ENCODE data around the gene PROX1. TPM values are rescaled to one million over a fixed set of nuclear protein-coding genes. Genes with fewer than 3 reads are reported as not detected.

Gene PROX1
- total and polyA plus RNA-seq, 2 donors (not counting 1 experiment from before 2014, with no cell fraction given), result 0.24 to 3.8 TPM

GRCh38 chr1:213979751-213980586, 7.8 kb upstream of the PROX1 start:
- Histone ChIP-seq H3K79me2 (ENCODE audit: control insufficient read depth, insufficient read depth, low read length) (no peaks in the 10 kb centered on the region), H4K20me1 (ENCODE audit: control insufficient read depth, insufficient read depth, low read length, poor library complexity, severe bottlenecking) (no peaks in the 10 kb centered on the region), H3K27me3 (replicated peaks in 1 of 4; ENCODE audit: control extremely low read depth in 1 of 4, control insufficient read depth in 3 of 4, insufficient read depth in 4 of 4, low read length in 3 of 4) (peaks cover 0 to 60% (median 38%) of the 10 kb centered on the region in 4 experiments), H3K9ac (ENCODE audit: low read length) (no peak overlapping the region), H3K4me1 (ENCODE audit: control insufficient read depth in 2 of 2, insufficient read depth in 2 of 2, low read length in 2 of 2) (peaks cover 0 to 2% of the 10 kb centered on the region in 2 donors), H3K9me3 (ENCODE audit: control extremely low read depth in 1 of 3, control insufficient read depth in 2 of 3, insufficient read depth in 1 of 3, low read length in 2 of 3) (peaks cover 0 to 19% (median 1%) of the 10 kb centered on the region in 3 donors), H2AFZ (ENCODE audit: insufficient read depth, low read depth, low read length, poor library complexity, severe bottlenecking) (no peak overlapping the region), H3K27ac (ENCODE audit: low read length in 2 of 2) (no peak overlapping the region), H3K4me3 (ENCODE audit: control extremely low read depth in 1 of 5, extremely low read depth in 1 of 5, insufficient read depth in 1 of 5, low read depth in 2 of 5, low read length in 4 of 5) (no peak overlapping the region), H3K36me3 (replicated peaks in 1 of 2; ENCODE audit: control extremely low read depth in 1 of 2, control insufficient read depth in 1 of 2, extremely low read depth in 1 of 2, insufficient read depth in 2 of 2, low read length in 1 of 2) (no peaks in the 10 kb centered on the region), H3K4me2 (replicated peaks; ENCODE audit: low read depth, low read length, poor library complexity, severe bottlenecking) (no peak overlapping the region)
- no peak overlapping the region for H3K4me3 Mint-ChIP-seq
- DNase-seq (no peak), ATAC-seq (ENCODE audit: low read depth) (no peak)
- WGBS (ENCODE audit: insufficient coverage), result 8% methylated on average over 41 of the region's 48 CpGs
- intact Hi-C loops (cut with micrococcal nuclease), result no loop called here
- peaks cover 3% of the 10 kb centered on the region for H3K4me1 Mint-ChIP-seq
- H3K27me3 Mint-ChIP-seq, result peaks cover 65% of the 10 kb centered on the region
- ChIA-PET CTCF (no interaction called here), POLR2A (no interaction called here)
- H3K27ac Mint-ChIP-seq, result no peak overlapping the region
- H3K9me3 Mint-ChIP-seq (ENCODE audit: insufficient read depth), result peaks cover 1% of the 10 kb centered on the region
- no peak for TF ChIP-seq EZH2 (IDR thresholded peaks at IDR 0.05; ENCODE audit: borderline replicate concordance, insufficient read depth, low read depth, low read length, poor library complexity, severe bottlenecking)
- TF ChIP-seq, protein P1, sequence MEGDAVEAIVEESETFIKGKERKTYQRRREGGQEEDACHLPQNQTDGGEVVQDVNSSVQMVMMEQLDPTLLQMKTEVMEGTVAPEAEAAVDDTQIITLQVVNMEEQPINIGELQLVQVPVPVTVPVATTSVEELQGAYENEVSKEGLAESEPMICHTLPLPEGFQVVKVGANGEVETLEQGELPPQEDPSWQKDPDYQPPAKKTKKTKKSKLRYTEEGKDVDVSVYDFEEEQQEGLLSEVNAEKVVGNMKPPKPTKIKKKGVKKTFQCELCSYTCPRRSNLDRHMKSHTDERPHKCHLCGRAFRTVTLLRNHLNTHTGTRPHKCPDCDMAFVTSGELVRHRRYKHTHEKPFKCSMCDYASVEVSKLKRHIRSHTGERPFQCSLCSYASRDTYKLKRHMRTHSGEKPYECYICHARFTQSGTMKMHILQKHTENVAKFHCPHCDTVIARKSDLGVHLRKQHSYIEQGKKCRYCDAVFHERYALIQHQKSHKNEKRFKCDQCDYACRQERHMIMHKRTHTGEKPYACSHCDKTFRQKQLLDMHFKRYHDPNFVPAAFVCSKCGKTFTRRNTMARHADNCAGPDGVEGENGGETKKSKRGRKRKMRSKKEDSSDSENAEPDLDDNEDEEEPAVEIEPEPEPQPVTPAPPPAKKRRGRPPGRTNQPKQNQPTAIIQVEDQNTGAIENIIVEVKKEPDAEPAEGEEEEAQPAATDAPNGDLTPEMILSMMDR (IDR thresholded peaks at IDR 0.05), result no peak

DNA sequence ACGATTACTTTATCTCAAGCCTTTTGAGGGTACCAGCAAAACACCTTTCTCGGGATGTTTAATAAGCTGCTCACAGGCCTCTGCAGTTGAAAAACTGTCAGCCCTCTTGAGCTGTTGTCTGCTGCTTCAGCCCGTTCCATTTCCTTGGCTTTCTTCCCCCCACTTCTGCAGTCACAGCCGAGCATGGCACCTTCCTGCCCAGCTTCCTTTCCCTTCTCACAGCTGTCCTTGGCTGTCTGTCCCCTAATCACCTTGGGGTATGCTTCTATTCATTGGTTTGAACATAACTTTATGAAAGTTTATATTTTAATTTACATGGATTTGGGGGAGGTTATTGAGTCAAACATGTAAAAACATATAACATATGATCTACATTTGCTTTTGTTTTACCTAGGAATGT, 6.9 kb upstream of the PROX1 start:
- CTCF ChIA-PET, result no interaction called here
- H3K27me3 Mint-ChIP-seq, result peaks cover 64% of the 10 kb centered on the region

More for the DNA sequence above, 6.9 kb upstream of the PROX1 start:
- no peaks in the 10 kb centered on the region for H3K79me2 ChIP-seq (ENCODE audit: control insufficient read depth, insufficient read depth, low read length)
- H3K27ac ChIP-seq (ENCODE audit: low read length in 2 of 2), result no peak overlapping the region
- no peak overlapping the region for H3K4me3 ChIP-seq (ENCODE audit: control extremely low read depth in 1 of 5, extremely low read depth in 1 of 5, insufficient read depth in 1 of 5, low read depth in 2 of 5, low read length in 4 of 5)
- H4K20me1 ChIP-seq (ENCODE audit: control insufficient read depth, insufficient read depth, low read length, poor library complexity, severe bottlenecking), result no peaks in the 10 kb centered on the region
- peaks cover 0 to 8% of the 10 kb centered on the region in 2 donors for H3K4me1 ChIP-seq (ENCODE audit: control insufficient read depth in 2 of 2, insufficient read depth in 2 of 2, low read length in 2 of 2)
- DNase-seq (no peak), ATAC-seq (ENCODE audit: low read depth) (no peak)
- intact Hi-C loops (cut with micrococcal nuclease), result no loop called here
- H3K4me2 ChIP-seq (replicated peaks; ENCODE audit: low read depth, low read length, poor library complexity, severe bottlenecking), result no peak overlapping the region
- H3K36me3 ChIP-seq (replicated peaks in 1 of 2; ENCODE audit: control extremely low read depth in 1 of 2, control insufficient read depth in 1 of 2, extremely low read depth in 1 of 2, insufficient read depth in 2 of 2, low read length in 1 of 2), result no peaks in the 10 kb centered on the region
- no peak overlapping the region for H3K9ac ChIP-seq (ENCODE audit: low read length)
- POLR2A ChIA-PET, result no interaction called here
- H3K27me3 ChIP-seq (replicated peaks in 1 of 4; ENCODE audit: control extremely low read depth in 1 of 4, control insufficient read depth in 3 of 4, insufficient read depth in 4 of 4, low read length in 3 of 4), result peaks cover 0 to 70% (median 43%) of the 10 kb centered on the region in 4 experiments
- peaks cover 1 to 26% (median 3%) of the 10 kb centered on the region in 3 donors for H3K9me3 ChIP-seq (ENCODE audit: control extremely low read depth in 1 of 3, control insufficient read depth in 2 of 3, insufficient read depth in 1 of 3, low read length in 2 of 3)
- H3K4me1 Mint-ChIP-seq, result peaks cover 6% of the 10 kb centered on the region
- peaks cover 2% of the 10 kb centered on the region for H3K9me3 Mint-ChIP-seq (ENCODE audit: insufficient read depth)
- no peak for TF ChIP-seq EZH2 (IDR thresholded peaks at IDR 0.05; ENCODE audit: borderline replicate concordance, insufficient read depth, low read depth, low read length, poor library complexity, severe bottlenecking)
- TF ChIP-seq, protein P1 (IDR thresholded peaks at IDR 0.05), result no peak
- H2AFZ ChIP-seq (ENCODE audit: insufficient read depth, low read depth, low read length, poor library complexity, severe bottlenecking), result no peak overlapping the region
- WGBS (ENCODE audit: insufficient coverage), result 12% methylated on average over 3 of the region's 4 CpGs
- H3K27ac Mint-ChIP-seq, result no peak overlapping the region
- no peak overlapping the region for H3K4me3 Mint-ChIP-seq

Measured in B cell (primary cell).